HepG2 (cell line): ENCODE results near the gene MYOCOS.

ENCODE experiments used
- CEBPB ChIP-seq: IDR thresholded peaks from 2 replicates; pipeline ENCODE4 v1.6.1; 2011; ENCODE audit warnings: low read depth, low read length, improper control_type of control experiment, borderline replicate concordance
- FOXA1 ChIP-seq, 2 experiments: fragments of 450-650 bp in 1 of 2; sonication (generic) in 1 of 2; formaldehyde crosslinking in 1 of 2; IDR thresholded peaks; 2 replicates each; pipeline versions ENCODE4 v1.4.0 to v1.6.1; 2016 to 2020; ENCODE audit warnings: missing genetic modification reagents in 1 of 2
- GABPA ChIP-seq, 2 experiments: IDR thresholded peaks; 2 replicates each; pipeline ENCODE4 v1.6.1; 2011 to 2016; ENCODE audit warnings: low read depth in 2 of 2, low read length in 1 of 2, missing biosample characterization in 1 of 2, missing genetic modification characterization in 1 of 2
- IKZF4 ChIP-seq: sonication (generic); formaldehyde crosslinking; IDR thresholded peaks from 2 replicates; pipeline ENCODE4 v1.5.1; 2020; ENCODE audit warnings: borderline replicate concordance, mild to moderate bottlenecking, low read depth, missing genetic modification reagents; ENCODE audit errors: not compliant biosample characterization
- JUNB ChIP-seq: sonication (generic); formaldehyde crosslinking; IDR thresholded peaks from 2 replicates; pipeline ENCODE4 v1.8.0; 2022; ENCODE audit warnings: missing genetic modification reagents, mild to moderate bottlenecking, borderline replicate concordance
- KDM1A ChIP-seq: IDR thresholded peaks from 2 replicates; pipeline ENCODE4 v1.6.1; 2016; ENCODE audit warnings: missing compliant biosample characterization
- MTA3 ChIP-seq: sonication (generic); formaldehyde crosslinking; IDR thresholded peaks from 2 replicates; pipeline ENCODE4 v1.4.0; 2020; ENCODE audit warnings: missing genetic modification reagents
- STAG1 ChIP-seq: sonication (generic); formaldehyde crosslinking; IDR thresholded peaks from 2 replicates; pipeline ENCODE4 v1.4.0; 2020; ENCODE audit warnings: missing genetic modification reagents
- ZFP36 ChIP-seq: fragments of 150-350 bp; IDR thresholded peaks from 2 replicates; pipeline ENCODE4 v1.6.1; 2018; ENCODE audit warnings: borderline replicate concordance, low read length, low read depth; ENCODE audit not compliant: partially characterized antibody
- ZNF263 ChIP-seq: sonication (generic); formaldehyde crosslinking; IDR thresholded peaks from 2 replicates; pipeline ENCODE4 v1.4.0; 2020; ENCODE audit warnings: missing genetic modification reagents
- TF ChIP-seq, protein P1 (sequence below): sonication (generic); formaldehyde crosslinking; IDR thresholded peaks from 2 replicates; pipeline ENCODE4 v1.5.0; 2020; ENCODE audit warnings: mild to moderate bottlenecking, missing genetic modification reagents, moderate library complexity

DNA sequence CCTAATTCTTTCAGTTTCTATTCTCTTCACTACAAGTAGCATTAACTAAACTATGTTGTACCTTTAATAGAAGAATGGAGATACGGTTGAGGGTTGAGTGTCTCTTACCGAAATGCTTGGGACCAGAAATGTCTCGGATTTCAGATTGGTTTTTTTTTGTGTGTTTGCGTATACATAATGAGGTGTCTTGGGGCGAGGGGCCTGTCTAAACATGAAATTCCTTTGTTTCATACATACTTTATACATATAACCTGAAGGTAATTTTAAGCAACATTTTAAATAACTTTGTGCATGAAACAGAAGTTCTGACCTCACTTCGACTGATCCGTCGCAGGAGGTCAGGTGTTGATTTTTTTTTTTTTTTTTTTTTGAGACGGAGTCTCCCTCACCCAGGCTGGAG lies 36.3 kb upstream of the MYOCOS start:
- TF ChIP-seq CEBPB (no peak), ZFP36 (no peak), KDM1A (CRISPR knock-in tag) (no peak), ZNF263 (no peak), IKZF4 (CRISPR knock-in tag) (no peak), FOXA1 (IDR thresholded peaks at IDR 0.05) (no peak), FOXA1 (CRISPR knock-in tag; IDR thresholded peaks at IDR 0.05) (no peak), JUNB (no peak), STAG1 (no peak), MTA3 (CRISPR knock-in tag) (no peak), GABPA (IDR thresholded peaks at IDR 0.05; ENCODE audit: low read depth, low read length) (no peak), GABPA (CRISPR knock-in tag; IDR thresholded peaks at IDR 0.05; ENCODE audit: low read depth) (no peak)
- TF ChIP-seq, protein P1, sequence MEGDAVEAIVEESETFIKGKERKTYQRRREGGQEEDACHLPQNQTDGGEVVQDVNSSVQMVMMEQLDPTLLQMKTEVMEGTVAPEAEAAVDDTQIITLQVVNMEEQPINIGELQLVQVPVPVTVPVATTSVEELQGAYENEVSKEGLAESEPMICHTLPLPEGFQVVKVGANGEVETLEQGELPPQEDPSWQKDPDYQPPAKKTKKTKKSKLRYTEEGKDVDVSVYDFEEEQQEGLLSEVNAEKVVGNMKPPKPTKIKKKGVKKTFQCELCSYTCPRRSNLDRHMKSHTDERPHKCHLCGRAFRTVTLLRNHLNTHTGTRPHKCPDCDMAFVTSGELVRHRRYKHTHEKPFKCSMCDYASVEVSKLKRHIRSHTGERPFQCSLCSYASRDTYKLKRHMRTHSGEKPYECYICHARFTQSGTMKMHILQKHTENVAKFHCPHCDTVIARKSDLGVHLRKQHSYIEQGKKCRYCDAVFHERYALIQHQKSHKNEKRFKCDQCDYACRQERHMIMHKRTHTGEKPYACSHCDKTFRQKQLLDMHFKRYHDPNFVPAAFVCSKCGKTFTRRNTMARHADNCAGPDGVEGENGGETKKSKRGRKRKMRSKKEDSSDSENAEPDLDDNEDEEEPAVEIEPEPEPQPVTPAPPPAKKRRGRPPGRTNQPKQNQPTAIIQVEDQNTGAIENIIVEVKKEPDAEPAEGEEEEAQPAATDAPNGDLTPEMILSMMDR (CRISPR knock-in tag): no peak
